Stimulated activated naive CD8-positive, alpha-beta T cell treated with anti-CD3 and anti-CD28 coated beads, Interleukin-15, amount 100 ng/mL, for 72 hours (primary cell): ENCODE measurements around the gene CCNL1.

Source experiments
- ATAC-seq: fragments of 150-1000 bp; cut with Tn5 transposase; 2 replicates; pipeline ENCODE4 v1.10.0; 2021; ENCODE audit warnings: mild to moderate bottlenecking, moderate library complexity
- DNase-seq, 2 donors: peaks; one replicate each; pipeline ENCODE4 v3.0.0; 2021 to 2022
- H3K27ac Mint-ChIP-seq, 2 donors: one replicate each; pipeline ENCODE4 v1.8.0; 2022; ENCODE audit warnings: mild to moderate bottlenecking in 2 of 2, mixed read lengths in 2 of 2, moderate library complexity in 2 of 2
- H3K27me3 Mint-ChIP-seq: one replicate; pipeline ENCODE4 v1.8.0; 2022; ENCODE audit warnings: mixed read lengths
- H3K4me1 Mint-ChIP-seq: one replicate; pipeline ENCODE4 v1.8.0; 2022; ENCODE audit warnings: mild to moderate bottlenecking, mixed read lengths
- H3K4me3 Mint-ChIP-seq, 2 donors: one replicate each; pipeline ENCODE4 v1.8.0; 2022; ENCODE audit warnings: mild to moderate bottlenecking in 2 of 2, mixed read lengths in 2 of 2, moderate library complexity in 1 of 2
- H3K9me3 Mint-ChIP-seq, 2 donors: one replicate each; pipeline ENCODE4 v1.8.0; 2022; ENCODE audit warnings: mixed read lengths in 2 of 2

Gene CCNL1

DNA sequence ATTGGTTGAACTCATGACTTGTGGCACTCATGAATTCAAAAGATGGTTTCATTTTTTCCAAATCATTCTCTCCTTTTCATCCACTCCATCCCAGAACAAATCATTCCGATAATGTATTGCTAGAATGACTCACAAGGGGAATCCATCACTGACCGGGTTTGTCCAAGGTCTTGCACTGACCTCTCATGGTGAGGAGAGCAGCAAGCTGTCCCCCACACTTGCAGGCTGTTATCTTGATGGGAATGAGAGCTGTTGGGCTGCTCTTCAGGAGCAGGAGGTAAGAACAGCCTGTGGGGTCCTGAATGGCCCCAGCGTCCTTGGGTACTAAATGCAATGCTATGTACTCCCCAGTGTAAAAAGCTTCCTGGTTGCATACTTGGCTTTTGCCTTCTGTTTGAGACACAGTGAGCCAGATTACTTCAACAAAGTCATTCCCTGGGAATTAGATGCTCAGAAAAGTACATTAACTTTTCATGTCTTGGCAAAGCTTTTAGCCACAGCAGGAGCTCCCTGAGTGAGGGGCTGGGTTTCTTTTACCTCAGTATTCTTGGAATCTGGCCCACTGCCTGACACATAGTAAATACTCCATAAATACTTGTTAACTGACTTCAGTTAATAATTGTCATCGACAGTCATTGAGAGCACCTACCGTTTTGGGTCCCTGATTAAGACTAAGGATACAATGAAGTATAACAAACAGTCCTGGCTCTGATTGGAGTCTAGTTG is 24.1 kb downstream of the CCNL1 start:
- DNase-seq: no peak
- Mint-ChIP-seq H3K4me3 (no peak overlapping the region), H3K4me1 (peaks cover 47% of the 10 kb centered on the region), H3K27ac (no peak overlapping the region), H3K27me3 (no peaks in the 10 kb centered on the region), H3K9me3 (no peaks in the 10 kb centered on the region)
- ATAC-seq: no peak

DNA sequence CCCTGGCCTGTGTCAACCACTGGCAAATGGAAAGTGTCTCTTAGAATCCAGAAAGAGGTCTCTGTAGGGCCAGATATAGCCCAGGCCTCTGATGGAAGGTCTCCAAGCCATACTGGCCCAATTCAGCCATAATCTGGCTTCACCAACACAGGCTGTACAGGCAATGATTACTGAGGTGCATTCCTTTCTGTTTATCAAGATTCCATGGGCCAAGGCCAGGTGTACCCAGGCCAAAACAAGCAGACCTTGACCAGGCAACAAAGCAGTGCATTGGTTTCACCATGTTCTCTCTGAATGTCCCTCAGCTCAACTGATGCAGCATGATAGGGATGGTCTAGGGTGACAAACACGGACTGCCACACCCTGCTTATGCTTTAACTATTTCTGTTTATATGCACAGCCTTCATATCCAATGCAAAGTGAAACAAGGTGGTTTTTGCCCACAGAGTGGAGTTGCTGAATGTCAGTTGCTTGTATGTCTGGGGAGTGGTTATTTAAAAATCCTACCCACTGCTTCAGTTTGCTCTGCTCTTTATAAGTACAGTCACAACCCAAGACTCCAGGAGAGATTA is 25.2 kb downstream of the CCNL1 start:
- H3K4me1 Mint-ChIP-seq: peaks cover 58% of the 10 kb centered on the region
- peak; percentile 57 for ATAC-seq

DNA sequence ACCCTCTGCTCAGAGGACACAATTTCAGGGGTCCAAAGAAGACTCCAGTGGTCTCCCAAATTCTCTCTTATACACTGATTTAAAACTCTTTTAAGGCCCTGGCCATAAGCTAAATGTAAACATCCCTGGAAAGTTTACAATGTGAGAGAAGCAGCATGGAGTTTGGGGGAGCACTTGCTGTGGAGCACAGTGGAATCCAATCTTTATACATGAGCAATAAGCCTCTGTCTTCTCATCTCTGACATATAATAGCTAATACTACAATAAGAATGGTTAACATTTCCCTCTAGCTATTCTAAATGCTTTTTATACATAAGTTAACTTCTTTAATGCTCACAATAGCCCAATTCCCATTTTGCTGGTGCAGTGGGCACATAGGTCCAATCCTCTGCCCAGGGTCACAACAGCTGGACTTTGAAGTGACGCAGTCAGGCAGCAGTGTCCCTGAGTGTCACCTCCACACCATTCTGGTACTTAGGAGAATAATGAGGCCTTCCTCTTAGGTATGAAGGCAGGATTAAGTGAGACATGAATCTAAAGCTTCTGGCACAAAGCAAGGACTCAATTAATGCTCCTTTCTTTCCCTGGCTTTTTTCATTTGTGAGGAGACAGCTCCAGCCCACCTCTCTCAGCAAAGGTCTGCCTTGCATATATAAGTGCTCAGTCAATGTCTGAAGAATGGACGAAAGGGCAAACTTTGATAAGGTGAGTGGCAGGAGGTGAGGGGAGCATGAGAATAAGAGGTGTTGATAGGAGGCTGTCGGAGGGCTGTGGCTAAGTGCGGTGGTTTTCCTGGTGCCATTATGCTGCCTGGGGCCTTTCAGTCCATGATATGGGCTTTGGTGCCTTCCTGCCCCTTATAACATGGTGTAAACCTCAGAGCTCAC is 26.3 kb downstream of the CCNL1 start:
- Mint-ChIP-seq H3K4me3 (no peak overlapping the region), H3K27ac (peak overlapping the region; percentile 37 to 90), H3K4me1 (peaks cover 69% of the 10 kb centered on the region), H3K27me3 (no peaks in the 10 kb centered on the region), H3K9me3 (no peaks in the 10 kb centered on the region)
- no peak for DNase-seq
- ATAC-seq: no peak

More for the DNA sequence above, 25.2 kb downstream of the CCNL1 start:
- Mint-ChIP-seq H3K27ac (no peak overlapping the region), H3K4me3 (no peak overlapping the region), H3K9me3 (no peaks in the 10 kb centered on the region), H3K27me3 (no peaks in the 10 kb centered on the region)
- DNase-seq: no peak

DNA sequence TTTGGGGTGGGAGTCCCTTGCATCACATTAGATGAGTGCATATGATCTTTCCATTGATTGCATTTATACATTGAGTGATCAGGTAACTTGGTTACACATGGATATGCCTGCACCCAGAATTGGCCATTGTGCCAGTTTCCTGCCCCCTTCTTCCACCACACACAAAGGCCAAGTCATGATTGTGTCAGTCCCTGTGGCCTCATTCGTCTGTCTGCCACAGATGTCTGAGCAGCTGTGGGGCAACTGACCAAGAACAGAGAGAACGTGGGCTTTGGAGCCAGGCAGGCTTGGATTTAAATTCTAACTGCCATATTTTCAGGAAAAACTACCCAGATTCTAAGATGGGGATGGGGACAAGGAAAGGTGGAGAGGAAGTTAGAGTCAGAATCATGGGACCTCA is 27.0 kb downstream of the CCNL1 start:
- DNase-seq: no peak
- H3K4me3 Mint-ChIP-seq: no peak overlapping the region
- H3K4me1 Mint-ChIP-seq: peaks cover 72% of the 10 kb centered on the region

DNA sequence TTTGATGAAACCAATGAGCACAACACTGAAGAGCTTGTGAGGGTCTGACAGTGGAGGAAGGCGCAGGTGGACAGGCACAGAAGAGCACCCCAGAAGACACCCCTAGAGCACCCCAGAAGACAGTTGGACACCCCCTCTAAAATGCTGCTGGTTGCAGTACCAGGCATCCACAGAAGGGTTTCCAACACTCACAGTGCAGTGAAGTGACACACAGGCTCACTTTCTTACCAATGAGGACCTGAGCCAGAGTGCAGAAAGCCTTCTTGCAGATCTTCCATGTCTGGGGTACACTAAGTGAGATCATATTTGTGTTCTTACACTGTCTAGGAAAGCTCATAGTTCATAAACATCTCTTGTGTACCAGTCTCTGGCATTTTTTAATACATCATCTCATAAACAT is 27.6 kb downstream of the CCNL1 start:
- DNase-seq (no peak), ATAC-seq (no peak)
- Mint-ChIP-seq H3K4me1 (peaks cover 78% of the 10 kb centered on the region), H3K27me3 (no peaks in the 10 kb centered on the region), H3K9me3 (no peaks in the 10 kb centered on the region), H3K27ac (peak overlapping the region in 1 of 2 donors; percentile 74), H3K4me3 (no peak overlapping the region)

More for the DNA sequence above, 27.0 kb downstream of the CCNL1 start:
- Mint-ChIP-seq H3K9me3 (no peaks in the 10 kb centered on the region), H3K27me3 (no peaks in the 10 kb centered on the region), H3K27ac (no peak overlapping the region)
- ATAC-seq: no peak

DNA sequence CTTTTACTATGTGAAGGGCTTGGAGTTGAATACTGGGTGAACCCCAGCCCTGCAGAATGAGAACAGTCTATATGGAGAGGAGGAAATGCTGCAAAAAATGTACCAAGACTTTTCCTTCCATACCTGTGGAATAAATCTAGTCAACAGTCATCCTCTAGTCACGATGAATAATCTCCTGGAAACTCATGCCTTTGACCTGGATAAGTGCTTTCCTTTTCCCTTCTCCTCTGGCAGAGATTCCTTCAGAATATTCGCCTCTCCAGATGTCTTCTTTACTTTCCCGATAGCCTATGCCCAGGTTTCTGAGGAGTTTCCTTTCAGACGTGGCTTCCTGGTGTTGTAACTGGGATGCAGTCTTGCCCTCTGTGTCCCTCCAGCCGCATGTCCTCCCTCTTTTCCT is 28.1 kb downstream of the CCNL1 start:
- peak overlapping the region; percentile 93 to 95 for H3K27ac Mint-ChIP-seq
- peak overlapping the region in 1 of 2 donors; percentile 76 for H3K4me3 Mint-ChIP-seq
- no peak for DNase-seq
- no peak for ATAC-seq
- H3K27me3 Mint-ChIP-seq: no peaks in the 10 kb centered on the region
- peaks cover 82% of the 10 kb centered on the region for H3K4me1 Mint-ChIP-seq
- no peaks in the 10 kb centered on the region for H3K9me3 Mint-ChIP-seq

DNA sequence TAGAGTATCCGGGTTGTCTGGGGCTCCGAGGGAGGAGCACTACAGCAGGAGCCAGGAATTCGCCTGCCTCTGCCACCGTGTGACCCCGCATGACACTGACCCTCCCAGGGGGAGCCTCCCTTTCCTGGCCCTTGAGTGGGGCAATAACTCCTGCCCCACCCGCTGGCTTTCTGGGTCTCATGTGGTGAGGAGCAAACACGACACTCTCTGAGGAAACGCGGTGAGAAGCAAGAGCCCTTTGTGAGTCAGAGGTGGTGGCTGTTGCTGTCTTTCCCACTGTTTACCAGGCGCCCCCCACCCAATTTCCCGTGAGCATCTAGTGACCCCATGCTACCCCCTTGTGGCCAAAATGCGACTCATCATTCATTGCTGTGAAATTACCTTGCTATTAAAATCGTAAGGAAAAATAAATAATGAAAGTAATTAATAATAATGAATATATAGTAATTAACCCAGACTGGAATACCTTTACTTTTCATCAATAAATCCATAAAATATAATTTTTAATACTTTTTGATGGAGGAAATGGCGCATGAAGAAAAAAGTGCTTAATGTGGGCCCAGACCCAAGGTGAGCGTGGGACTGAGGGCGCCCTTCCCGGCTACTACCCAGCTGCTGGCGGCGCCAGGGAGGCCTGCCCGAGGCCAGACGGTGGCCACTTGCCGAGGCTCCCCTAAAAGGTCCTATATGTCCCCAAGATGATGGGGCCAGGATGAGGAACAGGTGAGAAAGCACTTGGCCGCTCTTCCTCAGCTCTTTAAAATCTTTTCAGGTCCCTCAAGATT is 29.3 kb downstream of the CCNL1 start:
- peak overlapping the region; percentile 93 to 99 for H3K27ac Mint-ChIP-seq
- H3K4me3 Mint-ChIP-seq: peak overlapping the region; percentile 77 to 80
- DNase-seq (peak; percentile 54 to 80), ATAC-seq (peak; percentile 41)
- H3K27me3 Mint-ChIP-seq: no peaks in the 10 kb centered on the region
- H3K9me3 Mint-ChIP-seq: no peaks in the 10 kb centered on the region
- H3K4me1 Mint-ChIP-seq: peaks cover 82% of the 10 kb centered on the region

DNA sequence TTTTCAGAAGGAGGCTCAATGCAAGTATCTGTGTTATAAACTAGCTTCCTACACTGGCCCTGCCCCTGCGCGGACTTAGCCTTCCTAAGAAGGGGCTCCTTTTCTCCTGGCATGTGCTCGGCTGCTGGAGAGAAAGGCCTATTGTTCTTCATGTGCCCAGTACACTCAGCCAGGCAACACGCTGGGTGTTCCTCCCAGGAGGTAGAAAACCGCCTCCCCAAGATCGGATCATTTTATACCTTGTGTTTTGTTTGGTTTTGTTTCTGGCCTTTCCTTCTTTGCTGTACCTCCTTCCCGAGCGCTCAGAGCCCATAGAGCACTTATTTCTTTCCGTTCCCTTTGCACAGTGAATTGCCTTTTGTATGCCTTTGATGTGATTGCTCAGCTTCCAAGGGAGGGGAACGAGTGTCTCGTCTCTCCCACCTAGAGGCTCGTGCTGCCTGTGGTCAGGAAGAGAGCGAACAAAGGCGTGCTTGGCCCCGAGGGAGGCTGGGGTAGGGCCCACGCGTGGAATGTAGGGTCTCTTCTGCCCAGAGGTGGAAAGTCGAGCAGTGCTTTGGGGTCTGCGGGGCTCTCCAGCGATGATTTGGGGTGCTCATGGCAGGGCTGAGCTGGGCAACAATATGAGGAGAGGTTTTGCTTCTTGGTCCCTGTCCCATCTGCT is 30.0 kb downstream of the CCNL1 start:
- Mint-ChIP-seq H3K27me3 (no peaks in the 10 kb centered on the region), H3K4me3 (peak overlapping the region; percentile 77 to 80), H3K9me3 (no peaks in the 10 kb centered on the region), H3K4me1 (peaks cover 86% of the 10 kb centered on the region), H3K27ac (peak overlapping the region; percentile 79 to 99)
- peak; percentile 2 for ATAC-seq
- DNase-seq: no peak

DNA sequence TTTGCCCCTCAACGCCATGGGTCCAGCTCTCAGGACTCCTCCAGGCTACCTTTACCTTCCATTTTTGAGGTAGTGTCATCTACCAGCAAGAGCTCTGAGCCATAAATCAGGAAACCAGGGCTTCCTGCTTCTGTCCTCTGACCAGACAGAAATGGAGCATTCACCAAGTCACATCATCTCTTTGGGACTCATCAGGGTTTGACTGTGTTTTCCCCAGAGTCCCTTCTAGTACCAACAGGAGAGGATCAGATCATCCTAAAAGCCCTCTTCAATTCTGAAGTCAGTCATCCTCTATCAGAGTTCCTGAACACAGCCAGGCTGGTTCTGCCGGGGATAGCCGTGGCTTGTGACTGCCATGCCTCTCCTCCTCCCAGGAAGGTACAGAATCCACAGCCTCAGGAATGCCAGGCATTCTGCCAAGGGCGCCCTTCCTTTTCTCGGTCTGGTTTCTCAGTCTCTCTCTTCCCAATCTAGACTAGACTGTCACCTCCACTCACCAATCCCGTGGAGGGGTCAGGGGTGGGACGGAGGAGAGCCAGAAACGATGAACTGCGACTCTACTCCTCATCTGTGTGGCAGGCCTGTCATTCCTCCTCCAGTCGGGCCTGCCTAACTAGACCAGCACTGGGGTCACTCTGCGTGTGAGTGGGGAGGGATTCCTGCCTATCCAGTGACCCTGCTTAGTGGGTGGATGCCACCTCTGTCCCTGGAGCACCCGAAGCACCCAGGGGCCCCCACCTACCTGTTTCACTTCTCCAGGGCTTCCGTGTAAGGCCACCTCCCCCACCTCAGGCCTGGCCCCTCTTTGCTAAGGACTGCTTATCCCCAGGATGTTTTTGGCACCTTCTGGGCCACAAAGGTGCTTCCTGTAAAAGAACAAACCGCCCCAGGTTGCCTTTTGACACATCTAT is 30.9 kb downstream of the CCNL1 start:
- peak; percentile 45 for ATAC-seq
- Mint-ChIP-seq H3K4me1 (peaks cover 80% of the 10 kb centered on the region), H3K9me3 (no peaks in the 10 kb centered on the region)

DNA sequence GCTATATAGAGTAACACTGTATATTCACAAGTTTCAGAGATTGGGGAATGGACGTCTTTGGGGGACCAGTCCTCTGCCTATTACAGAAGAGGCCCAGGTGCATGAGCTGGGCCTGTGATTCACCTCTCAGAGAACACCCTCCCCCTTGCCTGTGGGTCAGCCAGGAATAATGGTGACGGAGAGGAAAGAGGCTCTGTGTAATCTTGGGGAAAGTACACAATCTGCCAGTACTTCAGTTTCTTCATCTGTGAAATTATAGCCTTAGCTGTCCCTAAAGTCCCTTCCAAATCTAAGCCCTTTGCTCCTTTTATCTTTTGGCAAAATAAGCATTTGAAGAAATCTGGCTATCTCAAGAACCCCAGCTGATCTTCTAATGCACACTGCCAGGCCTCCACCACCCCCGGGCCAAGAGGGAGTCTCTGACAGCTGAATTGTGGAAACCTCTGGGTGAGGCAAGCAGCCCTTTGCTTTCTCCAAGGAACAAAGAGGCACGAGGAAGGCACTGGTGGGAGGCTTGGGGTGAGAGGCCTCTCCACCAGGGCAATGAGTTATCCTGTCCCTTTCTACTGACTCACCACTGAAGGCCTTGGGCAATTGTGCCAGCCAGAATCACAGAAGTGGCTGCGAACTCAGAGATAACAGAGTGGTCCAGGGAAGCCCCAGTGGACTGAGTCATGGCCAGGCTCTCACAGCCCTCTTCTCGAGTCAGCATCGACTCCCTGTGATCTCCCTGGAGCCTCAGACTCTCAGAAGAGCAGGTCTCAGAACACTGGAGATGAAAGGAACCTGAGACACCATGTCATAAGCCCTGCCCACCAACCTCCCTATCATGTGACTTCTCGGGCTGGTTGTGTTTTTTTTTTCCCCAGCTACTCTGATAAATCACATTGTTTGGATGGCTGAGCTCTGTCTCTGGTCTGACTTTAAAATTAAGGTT is 31.8 kb downstream of the CCNL1 start:
- ATAC-seq (peak; percentile 92), DNase-seq (peak; percentile 61 to 86)
- H3K9me3 Mint-ChIP-seq: no peaks in the 10 kb centered on the region
- peaks cover 72% of the 10 kb centered on the region for H3K4me1 Mint-ChIP-seq
- peak overlapping the region; percentile 79 to 99 for H3K27ac Mint-ChIP-seq
- no peaks in the 10 kb centered on the region for H3K27me3 Mint-ChIP-seq
- H3K4me3 Mint-ChIP-seq: peak overlapping the region; percentile 77 to 80

More for the DNA sequence above, 30.9 kb downstream of the CCNL1 start:
- Mint-ChIP-seq H3K4me3 (peak overlapping the region; percentile 77 to 80), H3K27me3 (no peaks in the 10 kb centered on the region), H3K27ac (peak overlapping the region; percentile 79 to 99)
- peak; percentile 47 to 64 for DNase-seq

DNA sequence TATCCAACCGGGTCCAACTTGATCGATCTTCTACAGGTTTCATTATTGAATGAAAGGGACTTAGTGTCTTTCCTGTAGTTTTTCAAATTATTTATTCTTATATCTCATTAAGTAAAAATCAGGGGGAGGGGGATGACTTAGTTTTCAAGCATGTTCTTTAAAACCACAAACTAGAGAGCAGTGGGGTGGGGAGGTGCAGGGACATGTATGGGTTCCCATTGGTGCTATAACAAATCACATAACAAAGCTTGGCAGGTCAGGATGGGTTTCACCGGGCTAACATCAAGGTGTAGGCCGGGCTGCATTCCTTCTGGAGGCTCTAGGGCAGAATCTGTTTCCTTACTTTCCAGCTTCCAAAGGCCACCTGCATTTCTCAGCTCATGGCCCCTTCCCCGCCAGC is 32.7 kb downstream of the CCNL1 start:
- H3K27me3 Mint-ChIP-seq: no peaks in the 10 kb centered on the region
- H3K4me3 Mint-ChIP-seq: no peak overlapping the region
- DNase-seq: no peak
- no peak for ATAC-seq
- no peak overlapping the region for H3K27ac Mint-ChIP-seq
- H3K4me1 Mint-ChIP-seq: peaks cover 64% of the 10 kb centered on the region
- no peaks in the 10 kb centered on the region for H3K9me3 Mint-ChIP-seq

DNA sequence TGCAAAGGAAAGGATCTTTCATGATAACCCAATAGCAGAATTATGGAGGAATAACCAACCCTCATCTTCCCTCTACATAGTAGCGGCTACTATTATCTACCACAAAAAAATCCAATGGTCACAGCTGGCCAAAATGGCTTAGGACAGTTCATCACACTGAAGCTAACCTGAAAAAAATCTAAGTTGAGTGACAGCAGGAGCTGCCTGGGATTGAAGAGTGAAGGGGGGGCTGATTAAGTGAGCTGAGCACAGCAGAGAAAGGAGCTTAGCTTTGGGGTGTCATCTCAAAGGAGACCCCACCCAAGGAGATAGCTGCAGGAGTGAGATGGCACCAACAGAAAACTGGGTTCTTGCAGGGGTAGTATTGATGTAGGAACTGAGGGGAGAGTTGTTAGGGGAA is 33.6 kb downstream of the CCNL1 start:
- H3K4me3 Mint-ChIP-seq: no peak overlapping the region
- peaks cover 61% of the 10 kb centered on the region for H3K4me1 Mint-ChIP-seq
- no peaks in the 10 kb centered on the region for H3K27me3 Mint-ChIP-seq
- no peaks in the 10 kb centered on the region for H3K9me3 Mint-ChIP-seq
- DNase-seq: no peak
- H3K27ac Mint-ChIP-seq: peak overlapping the region in 1 of 2 donors; percentile 2
- no peak for ATAC-seq

DNA sequence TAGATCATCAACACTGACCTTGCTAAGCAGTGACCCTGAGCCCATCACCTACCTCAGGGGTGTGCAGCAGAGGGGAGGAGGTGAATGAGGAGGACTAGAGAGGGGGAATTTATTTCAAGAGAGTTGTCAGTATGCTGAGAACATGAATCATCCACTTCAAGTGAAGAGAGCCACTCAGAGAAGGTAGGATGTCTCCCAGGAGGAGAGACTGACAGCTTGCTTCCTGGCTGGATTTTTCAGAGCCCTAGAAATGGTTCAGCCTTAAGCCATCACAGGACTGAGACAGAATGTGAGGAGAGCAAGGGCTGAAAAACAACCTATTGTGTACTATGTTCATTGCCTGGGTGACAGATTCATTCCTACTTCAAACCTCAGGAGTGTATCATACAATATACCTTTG is 34.8 kb downstream of the CCNL1 start:
- no peaks in the 10 kb centered on the region for H3K27me3 Mint-ChIP-seq
- ATAC-seq: no peak
- no peak overlapping the region for H3K4me3 Mint-ChIP-seq
- no peaks in the 10 kb centered on the region for H3K9me3 Mint-ChIP-seq
- H3K27ac Mint-ChIP-seq: no peak overlapping the region
- peaks cover 48% of the 10 kb centered on the region for H3K4me1 Mint-ChIP-seq
- DNase-seq: no peak
